T-helper 17 cell (primary cell): ENCODE data around the gene CBX1. TPM values are rescaled to one million over a fixed set of nuclear protein-coding genes. Genes with fewer than 3 reads are reported as not detected.
A peak's percentile ranks its signal among the peaks of the same experiment; 100 is the strongest.

ENCODE experiments used
- ATAC-seq: fragments of 150-1000 bp; cut with Tn5 transposase; 2 replicates; pipeline ENCODE4 v1.10.0; 2021; ENCODE audit warnings: mild to moderate bottlenecking, moderate library complexity
- DNase-seq, 3 donors: peaks; one replicate each; pipeline versions ENCODE4 v3.0.0 to v3.0.0-alpha.2; 2020 to 2021
- H3K9me3 ChIP-seq: one replicate; pipeline ENCODE4 v1.7.0; 2013; ENCODE audit warnings: low read length, mild to moderate bottlenecking; ENCODE audit not compliant: control insufficient read depth, poor library complexity, severe bottlenecking
- H3K27ac Mint-ChIP-seq: one replicate; pipeline ENCODE4 v1.8.0; 2022; ENCODE audit warnings: mild to moderate bottlenecking, moderate library complexity, mixed read lengths
- H3K27me3 Mint-ChIP-seq: one replicate; pipeline ENCODE4 v1.8.0; 2022; ENCODE audit warnings: mixed read lengths
- H3K36me3 Mint-ChIP-seq: one replicate; pipeline ENCODE4 v1.8.0; 2022; ENCODE audit warnings: low read depth, mixed read lengths
- H3K4me1 Mint-ChIP-seq: one replicate; pipeline ENCODE4 v1.8.0; 2022; ENCODE audit warnings: mild to moderate bottlenecking, mixed read lengths
- H3K4me3 Mint-ChIP-seq: one replicate; pipeline ENCODE4 v1.8.0; 2022; ENCODE audit warnings: mild to moderate bottlenecking, moderate library complexity, mixed read lengths
- total RNA-seq, 4 donors: library from RNA in 2 of 4; stranded (reverse) in 2 of 4; gene quantifications; one replicate each; pipeline ENCODE4 v1.2.3 and lab custom pipeline; 2022 to 2026

The CBX1 gene
- total RNA-seq, 2 donors from 2014 or later: 12.7 to 16.9 TPM

GRCh38 chr17:48110761-48111160, 9.5 kb upstream of the CBX1 start:
- Mint-ChIP-seq H3K36me3 (peaks cover 2% of the 10 kb centered on the region), H3K27ac (peak overlapping the region; percentile 90), H3K4me1 (peaks cover 48% of the 10 kb centered on the region), H3K27me3 (no peaks in the 10 kb centered on the region), H3K4me3 (peak overlapping the region; percentile 66)
- ATAC-seq (no peak), DNase-seq (no peak)
- H3K9me3 ChIP-seq: no peaks in the 10 kb centered on the region

GRCh38 chr17:48107137-48108055, 6.1 kb upstream of the CBX1 start, which contains the start of gene SNX11:
Gene SNX11 (plus strand): TSS chr17:48107766. CDS start chr17:48112044, 4,278 bp downstream.
- H3K27me3 Mint-ChIP-seq: no peaks in the 10 kb centered on the region
- peaks cover 49% of the 10 kb centered on the region for H3K4me1 Mint-ChIP-seq
- peak; percentile 88 to 97 (median 96) for DNase-seq
- peak within 1 kb of the TSS; percentile 96 for H3K4me3 Mint-ChIP-seq
- no peaks in the 10 kb centered on the region for H3K9me3 ChIP-seq
- H3K27ac Mint-ChIP-seq: peak within 1 kb of the TSS; percentile 96
- peaks cover 4% of the 10 kb centered on the region for H3K36me3 Mint-ChIP-seq
- peak; percentile 93 for ATAC-seq

GRCh38 chr17:48106802-48107136, 5.5 kb upstream of the CBX1 start:
- Mint-ChIP-seq H3K4me1 (peaks cover 43% of the 10 kb centered on the region), H3K27me3 (no peaks in the 10 kb centered on the region), H3K36me3 (peaks cover 2% of the 10 kb centered on the region), H3K4me3 (peak overlapping the region; percentile 96), H3K27ac (peak overlapping the region; percentile 96)
- DNase-seq (no peak), ATAC-seq (no peak)
- H3K9me3 ChIP-seq: no peaks in the 10 kb centered on the region

- Mint-ChIP-seq H3K4me1 (peaks cover 39% of the 10 kb centered on the region), H3K4me3 (no peak overlapping the region), H3K27ac (no peak overlapping the region), H3K36me3 (peaks cover 4% of the 10 kb centered on the region), H3K27me3 (no peaks in the 10 kb centered on the region)
- ATAC-seq (no peak), DNase-seq (no peak)
- H3K9me3 ChIP-seq: no peaks in the 10 kb centered on the region
Observed at GRCh38 chr17:48104440-48104839, 3.2 kb upstream of the CBX1 start.

GRCh38 chr17:48102798-48103715, 1.8 kb upstream of the CBX1 start:
- H3K4me1 Mint-ChIP-seq: peaks cover 31% of the 10 kb centered on the region
- H3K27ac Mint-ChIP-seq: peak overlapping the region; percentile 60
- DNase-seq (no peak), ATAC-seq (no peak)
- peak overlapping the region; percentile 13 for H3K4me3 Mint-ChIP-seq
- H3K36me3 Mint-ChIP-seq: peaks cover 4% of the 10 kb centered on the region
- H3K27me3 Mint-ChIP-seq: no peaks in the 10 kb centered on the region
- H3K9me3 ChIP-seq: no peaks in the 10 kb centered on the region

- ATAC-seq: no peak
- no peaks in the 10 kb centered on the region for H3K27me3 Mint-ChIP-seq
- peaks cover 24% of the 10 kb centered on the region for H3K4me1 Mint-ChIP-seq
- H3K4me3 Mint-ChIP-seq: peak overlapping the region; percentile 95
- peaks cover 4% of the 10 kb centered on the region for H3K36me3 Mint-ChIP-seq
- H3K27ac Mint-ChIP-seq: peak overlapping the region; percentile 56
- no peaks in the 10 kb centered on the region for H3K9me3 ChIP-seq
- DNase-seq: no peak
Observed at GRCh38 chr17:48102043-48102750, 919 bp upstream of the CBX1 start.

GRCh38 chr17:48100591-48101011, 677 bp downstream of the CBX1 start:
- no peak for DNase-seq
- no peaks in the 10 kb centered on the region for H3K9me3 ChIP-seq
- H3K27ac Mint-ChIP-seq: peak overlapping the region; percentile 56
- no peaks in the 10 kb centered on the region for H3K27me3 Mint-ChIP-seq
- ATAC-seq: no peak
- peak overlapping the region; percentile 95 for H3K4me3 Mint-ChIP-seq
- peaks cover 22% of the 10 kb centered on the region for H3K4me1 Mint-ChIP-seq
- peaks cover 4% of the 10 kb centered on the region for H3K36me3 Mint-ChIP-seq

GRCh38 chr17:48100160-48100559, 1.1 kb downstream of the CBX1 start:
- H3K9me3 ChIP-seq: no peaks in the 10 kb centered on the region
- Mint-ChIP-seq H3K4me3 (peak overlapping the region; percentile 95), H3K27ac (no peak overlapping the region), H3K36me3 (peaks cover 4% of the 10 kb centered on the region), H3K27me3 (no peaks in the 10 kb centered on the region), H3K4me1 (peaks cover 22% of the 10 kb centered on the region)
- DNase-seq (no peak), ATAC-seq (no peak)

GRCh38 chr17:48095611-48096010, 5.7 kb downstream of the CBX1 start:
- Mint-ChIP-seq H3K4me3 (no peak overlapping the region), H3K27me3 (no peaks in the 10 kb centered on the region), H3K4me1 (peaks cover 9% of the 10 kb centered on the region), H3K27ac (no peak overlapping the region), H3K36me3 (peaks cover 2% of the 10 kb centered on the region)
- ATAC-seq (no peak), DNase-seq (no peak)
- H3K9me3 ChIP-seq: no peaks in the 10 kb centered on the region

GRCh38 chr17:48093341-48094045, 7.8 kb downstream of the CBX1 start:
- peak overlapping the region; percentile 14 for H3K27ac Mint-ChIP-seq
- no peaks in the 10 kb centered on the region for H3K9me3 ChIP-seq
- no peaks in the 10 kb centered on the region for H3K27me3 Mint-ChIP-seq
- peaks cover 2% of the 10 kb centered on the region for H3K36me3 Mint-ChIP-seq
- ATAC-seq: no peak
- no peak overlapping the region for H3K4me3 Mint-ChIP-seq
- H3K4me1 Mint-ChIP-seq: peaks cover 10% of the 10 kb centered on the region
- no peak for DNase-seq

- peaks cover 5% of the 10 kb centered on the region for H3K4me1 Mint-ChIP-seq
- H3K36me3 Mint-ChIP-seq: no peaks in the 10 kb centered on the region
- no peaks in the 10 kb centered on the region for H3K9me3 ChIP-seq
- no peaks in the 10 kb centered on the region for H3K27me3 Mint-ChIP-seq
- no peak overlapping the region for H3K4me3 Mint-ChIP-seq
- no peak for DNase-seq
- ATAC-seq: no peak
- H3K27ac Mint-ChIP-seq: no peak overlapping the region
Observed at GRCh38 chr17:48084932-48085331, 16.3 kb downstream of the CBX1 start.

- no peaks in the 10 kb centered on the region for H3K9me3 ChIP-seq
- ATAC-seq (no peak), DNase-seq (no peak)
- H3K4me3 Mint-ChIP-seq: no peak overlapping the region
- H3K4me1 Mint-ChIP-seq: peaks cover 2% of the 10 kb centered on the region
- H3K27ac Mint-ChIP-seq: no peak overlapping the region
- no peaks in the 10 kb centered on the region for H3K36me3 Mint-ChIP-seq
- no peaks in the 10 kb centered on the region for H3K27me3 Mint-ChIP-seq
Observed at GRCh38 chr17:48081858-48082257, 19.4 kb downstream of the CBX1 start.
